GM19023 (cell line): Measurements from ENCODE around the gene PTP4A2.
"Not testable (repeated sequence)": the region's sequence is repeated elsewhere in the genome, so short reads cannot be mapped to it uniquely, and the experiment has no call there.

ENCODE experiments used
- ATAC-seq: cut with Tn5 transposase; IDR thresholded peaks from one replicate; pipeline ENCODE4 v1.9.1; 2021; ENCODE audit warnings: mild to moderate bottlenecking, moderate library complexity; ENCODE audit not compliant: unreplicated experiment

Gene PTP4A2

DNA sequence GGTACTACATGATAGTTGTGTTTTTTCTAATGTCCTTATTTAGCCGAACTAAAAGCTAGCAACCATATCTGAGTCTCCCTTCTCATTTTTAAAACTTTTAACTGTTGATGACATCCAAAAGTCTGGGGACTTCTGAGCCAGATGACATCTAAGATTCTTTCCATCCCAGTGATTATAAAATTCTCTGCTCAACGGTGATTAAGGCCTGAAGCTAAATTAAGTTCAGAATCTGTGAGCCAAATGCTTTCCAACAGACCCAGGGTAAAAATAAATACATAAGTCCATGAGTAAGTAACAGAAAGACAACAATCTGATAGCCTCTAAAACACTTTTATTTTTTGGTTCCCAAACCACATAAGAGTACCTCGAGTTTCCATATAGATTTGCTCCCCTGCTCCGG, 13.1 kb upstream of the PTP4A2 start:
- no peak for ATAC-seq

DNA sequence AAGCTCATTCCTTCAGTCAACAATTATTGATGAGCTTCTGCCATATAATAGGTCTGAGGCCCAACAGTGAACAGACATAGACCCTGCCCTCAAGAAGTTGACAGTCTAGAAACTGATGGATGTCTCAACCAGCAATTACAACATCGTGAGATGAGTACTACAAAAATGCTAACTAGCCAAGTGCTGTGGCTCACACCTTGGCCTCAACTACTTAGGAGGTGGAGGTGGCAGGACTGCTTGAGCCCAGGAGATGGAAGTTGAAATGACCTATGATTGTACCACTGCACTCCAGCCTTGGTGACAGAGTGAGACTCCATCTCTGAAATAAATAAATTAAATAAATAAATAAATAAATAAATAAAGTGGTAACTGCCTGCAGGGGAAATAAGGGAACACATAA, 11.7 kb upstream of the PTP4A2 start:
- ATAC-seq: no peak

DNA sequence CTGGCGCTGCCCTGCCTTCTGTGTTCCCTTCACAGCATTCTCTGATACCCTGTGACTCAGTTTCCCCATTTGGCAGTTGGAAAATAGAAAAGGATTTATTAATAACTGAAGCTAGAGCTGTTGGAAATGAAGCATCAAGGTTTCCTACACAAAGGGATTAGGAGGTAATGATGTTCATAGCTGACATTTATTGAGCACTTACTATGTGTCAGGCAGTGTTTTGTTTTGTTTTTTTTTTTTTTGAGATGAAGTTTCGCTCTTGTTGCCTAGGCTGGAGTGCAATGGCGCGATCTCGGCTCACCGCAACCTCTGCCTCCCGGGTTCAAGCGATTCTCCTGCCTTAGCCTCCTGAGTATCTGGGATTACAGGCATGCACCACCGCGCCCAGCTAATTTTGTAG, 7.5 kb upstream of the PTP4A2 start:
- not testable (repeated sequence) for ATAC-seq

DNA sequence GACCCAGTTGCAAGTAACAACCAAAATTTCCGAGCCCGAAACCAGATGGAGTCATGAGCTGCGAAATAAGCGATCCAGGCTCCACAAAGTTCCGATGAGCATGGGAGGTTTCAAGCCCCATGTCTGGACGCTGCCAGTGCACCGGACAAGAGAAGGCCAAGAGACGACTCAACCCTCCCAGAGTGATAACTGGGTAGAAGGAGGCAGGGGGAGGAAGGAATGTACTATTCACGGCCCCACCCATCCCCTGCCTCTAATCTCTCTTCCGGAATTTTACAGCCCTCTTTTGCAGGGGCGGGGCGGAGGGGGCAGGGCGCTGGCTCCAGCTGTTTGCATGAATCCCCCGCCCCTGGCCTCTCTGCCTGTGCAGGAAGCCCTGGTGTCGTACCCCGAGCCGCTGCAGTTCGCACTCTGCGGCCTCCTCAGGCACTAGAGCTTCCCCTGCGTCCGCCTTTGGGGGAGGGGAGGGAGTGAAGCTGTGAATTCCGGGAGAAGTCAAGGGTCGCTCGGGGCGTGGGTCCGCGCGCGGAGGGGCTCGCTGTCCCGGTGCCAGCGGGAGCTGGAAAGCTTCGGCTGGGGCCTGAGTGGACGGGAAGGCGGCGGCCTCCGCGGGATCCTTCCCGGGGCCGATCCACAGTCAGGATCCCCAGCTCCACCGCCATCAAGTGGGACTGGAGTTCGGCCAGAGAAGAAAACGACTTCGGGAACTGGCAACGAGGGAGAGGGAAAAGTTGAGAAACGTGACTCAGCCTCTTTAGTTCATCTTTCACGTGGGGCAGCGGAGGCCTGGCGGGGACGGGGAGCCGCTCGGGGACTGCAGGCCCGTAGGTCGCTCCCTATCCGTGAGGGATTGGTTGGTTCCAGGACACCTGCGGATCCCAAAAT, 6.3 kb upstream of the PTP4A2 start:
- peak; percentile 73 for ATAC-seq

DNA sequence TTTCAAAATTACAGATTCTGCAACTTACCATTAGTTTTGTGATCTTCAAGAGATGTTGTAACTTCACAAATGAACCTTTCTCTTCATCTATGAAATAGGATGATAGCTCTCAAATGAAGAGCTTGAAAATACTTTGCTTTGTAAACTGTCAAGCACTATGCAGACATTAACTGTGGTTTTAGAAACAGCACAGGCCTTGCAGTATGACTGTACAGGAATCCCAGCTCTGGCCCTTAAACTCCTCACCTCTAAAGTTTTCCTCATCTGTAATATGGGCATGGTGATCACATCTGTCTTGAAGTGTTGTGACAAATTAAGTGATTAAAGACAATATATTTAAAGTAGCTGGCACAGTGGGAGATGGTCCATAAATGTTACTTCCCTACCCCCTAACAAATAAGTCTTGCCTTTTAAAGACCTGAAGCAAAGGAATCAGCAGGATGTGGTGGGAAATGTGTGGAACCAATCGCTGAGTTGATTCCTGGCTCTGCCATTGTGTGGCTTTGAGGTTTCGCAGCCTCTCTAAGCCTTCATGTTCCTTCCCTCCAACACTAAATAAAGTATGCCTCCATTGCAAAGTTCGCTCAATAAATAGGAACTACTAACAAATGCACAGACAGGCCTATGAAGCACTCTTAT, 5.5 kb upstream of the PTP4A2 start:
- no peak for ATAC-seq

DNA sequence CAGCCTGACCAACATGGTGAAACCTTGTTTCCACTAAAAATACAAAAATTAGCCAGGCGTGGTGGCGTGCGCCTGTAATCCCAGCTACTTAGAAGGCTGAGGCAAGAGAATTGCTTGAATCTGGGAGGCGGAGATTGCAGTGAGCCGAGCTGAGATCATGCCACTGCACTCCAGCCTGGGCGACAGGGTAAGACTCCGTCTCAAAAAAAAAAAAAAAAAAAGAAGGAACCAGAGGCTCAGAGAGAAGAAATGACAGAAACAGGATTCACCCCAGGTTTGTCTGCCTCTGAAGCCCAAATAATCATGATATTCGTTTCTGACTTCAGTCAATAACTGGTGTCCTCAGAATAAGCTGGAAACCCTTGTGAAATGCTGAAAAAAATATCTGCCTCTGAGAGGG, 3.9 kb upstream of the PTP4A2 start:
- not testable (repeated sequence) for ATAC-seq

DNA sequence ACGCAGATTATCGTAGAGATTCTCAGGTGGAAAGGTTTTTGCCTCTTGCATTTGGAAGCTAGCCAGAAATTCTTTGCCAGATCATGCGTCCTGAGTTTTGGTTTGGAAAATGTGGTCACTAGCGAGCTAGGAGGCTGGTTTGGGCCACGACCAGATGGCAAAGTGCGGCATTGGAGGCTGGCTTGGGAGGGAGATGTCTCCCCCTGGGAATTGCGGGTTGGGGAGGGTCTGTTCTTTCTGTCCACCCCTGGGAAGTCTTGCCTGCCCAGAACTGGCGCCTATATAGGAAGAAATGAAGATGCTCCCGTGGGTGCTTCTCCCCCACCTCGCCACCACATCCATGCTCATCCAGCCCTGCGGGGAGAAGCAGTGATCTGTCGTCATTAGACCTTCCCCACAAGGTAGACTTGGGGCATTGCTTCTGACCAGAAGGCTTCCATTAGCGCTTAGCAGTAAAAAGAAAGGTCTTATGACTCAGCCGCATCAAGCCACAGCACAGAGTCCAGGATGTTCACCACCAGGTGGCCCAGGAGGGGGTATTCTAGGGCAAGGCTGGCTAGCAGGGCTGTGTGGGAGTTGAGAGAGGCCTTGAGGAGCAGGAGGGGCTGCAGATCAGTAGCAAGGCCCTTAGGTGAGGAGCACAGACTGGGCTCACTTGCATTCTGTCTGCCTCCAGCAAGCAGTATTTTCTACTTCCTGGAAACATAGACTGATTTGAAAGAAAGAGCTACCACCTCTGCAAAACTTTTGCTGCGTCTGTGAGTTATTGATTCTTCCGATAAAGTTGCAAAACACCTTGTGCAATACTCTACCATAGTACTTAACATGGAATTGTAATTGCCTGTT, 1.5 kb upstream of the PTP4A2 start:
- ATAC-seq: no peak

DNA sequence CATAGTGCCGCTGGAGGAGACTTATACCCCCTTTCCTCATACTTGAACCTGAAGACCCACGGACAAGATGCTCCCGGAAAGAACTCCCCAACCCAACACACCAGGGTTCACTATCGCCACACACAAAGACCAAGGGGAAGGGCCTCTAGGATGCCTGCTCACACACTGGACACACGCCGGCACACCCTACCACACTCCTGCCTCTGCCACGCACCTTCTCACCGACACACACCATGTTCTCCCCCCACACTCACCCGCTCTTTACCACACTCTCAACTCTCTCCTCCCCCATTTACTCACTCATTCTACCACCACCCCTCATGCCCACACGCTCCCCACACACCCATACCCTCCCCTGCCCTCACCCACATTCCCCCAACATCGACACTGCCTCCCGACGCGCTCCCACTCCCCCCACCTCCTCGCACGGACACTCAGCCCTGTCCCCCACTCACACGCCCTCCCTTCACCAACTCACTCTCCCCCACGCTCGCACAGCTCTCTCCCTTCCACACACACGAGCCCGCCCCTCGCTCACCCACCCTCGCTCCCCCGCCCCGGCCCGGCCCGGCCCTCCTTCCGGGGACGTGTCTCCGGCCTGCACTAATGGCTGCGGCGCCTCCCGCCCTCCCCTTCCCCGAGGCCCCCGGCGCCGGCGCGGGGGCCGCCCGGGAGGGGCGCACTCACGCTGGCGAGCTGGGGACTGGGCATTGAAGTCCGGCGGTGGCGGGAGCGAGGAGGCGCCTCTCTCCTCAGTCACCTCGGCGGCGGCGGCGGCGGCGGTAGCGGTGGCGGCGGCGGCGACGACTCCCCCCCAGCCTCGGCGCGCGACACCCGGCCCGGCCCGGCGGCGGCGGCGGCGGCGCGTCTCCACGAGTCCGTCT, 626 bp downstream of the PTP4A2 start:
- ATAC-seq: peak; percentile 39

DNA sequence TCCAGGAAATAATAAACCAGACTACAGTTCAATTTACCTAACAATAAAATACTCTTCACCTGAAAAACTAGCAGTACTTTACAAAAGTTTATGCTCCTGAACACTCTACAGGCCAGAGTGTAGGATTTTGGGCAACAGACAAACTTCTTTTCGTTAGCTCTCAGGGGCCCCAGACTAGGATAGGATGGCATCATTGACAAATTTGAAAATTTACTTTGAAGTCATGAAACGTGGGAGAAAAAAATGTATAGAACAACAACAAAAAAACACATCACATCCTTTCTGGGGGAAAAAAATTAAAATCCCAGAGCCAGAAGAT, 1.2 kb downstream of the PTP4A2 start:
- ATAC-seq: no peak

DNA sequence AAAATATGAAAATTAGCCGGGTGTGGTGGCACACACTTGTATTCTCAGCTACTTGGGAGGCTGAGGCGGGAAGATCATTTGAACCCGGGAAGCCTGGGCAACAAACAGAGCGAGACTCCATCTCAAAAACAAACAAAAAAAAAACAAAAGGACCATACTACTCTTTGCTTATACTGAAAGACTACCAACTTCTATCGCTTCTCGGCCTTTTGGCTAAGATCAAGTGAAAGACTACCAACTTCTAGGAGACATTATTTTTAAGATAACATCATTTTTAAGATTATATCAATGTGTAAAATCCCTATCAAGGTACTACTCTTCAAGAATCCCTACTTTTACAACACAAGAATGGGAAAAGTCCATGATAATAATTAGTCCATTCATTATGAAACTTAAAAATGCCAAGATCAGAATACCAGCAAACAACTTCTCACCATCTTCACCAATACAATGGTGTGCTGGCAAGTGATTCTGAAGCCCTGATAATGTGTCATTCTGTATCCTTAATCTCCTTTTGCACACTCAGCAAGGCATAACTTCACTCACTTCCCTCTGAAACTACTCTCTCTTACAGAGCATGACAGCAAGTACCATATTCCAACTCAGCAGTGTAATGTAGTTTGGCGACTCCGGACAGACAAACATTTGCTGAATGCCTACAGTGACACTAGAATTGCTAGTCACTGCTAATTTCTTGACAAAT, 1.7 kb downstream of the PTP4A2 start:
- ATAC-seq: no peak

DNA sequence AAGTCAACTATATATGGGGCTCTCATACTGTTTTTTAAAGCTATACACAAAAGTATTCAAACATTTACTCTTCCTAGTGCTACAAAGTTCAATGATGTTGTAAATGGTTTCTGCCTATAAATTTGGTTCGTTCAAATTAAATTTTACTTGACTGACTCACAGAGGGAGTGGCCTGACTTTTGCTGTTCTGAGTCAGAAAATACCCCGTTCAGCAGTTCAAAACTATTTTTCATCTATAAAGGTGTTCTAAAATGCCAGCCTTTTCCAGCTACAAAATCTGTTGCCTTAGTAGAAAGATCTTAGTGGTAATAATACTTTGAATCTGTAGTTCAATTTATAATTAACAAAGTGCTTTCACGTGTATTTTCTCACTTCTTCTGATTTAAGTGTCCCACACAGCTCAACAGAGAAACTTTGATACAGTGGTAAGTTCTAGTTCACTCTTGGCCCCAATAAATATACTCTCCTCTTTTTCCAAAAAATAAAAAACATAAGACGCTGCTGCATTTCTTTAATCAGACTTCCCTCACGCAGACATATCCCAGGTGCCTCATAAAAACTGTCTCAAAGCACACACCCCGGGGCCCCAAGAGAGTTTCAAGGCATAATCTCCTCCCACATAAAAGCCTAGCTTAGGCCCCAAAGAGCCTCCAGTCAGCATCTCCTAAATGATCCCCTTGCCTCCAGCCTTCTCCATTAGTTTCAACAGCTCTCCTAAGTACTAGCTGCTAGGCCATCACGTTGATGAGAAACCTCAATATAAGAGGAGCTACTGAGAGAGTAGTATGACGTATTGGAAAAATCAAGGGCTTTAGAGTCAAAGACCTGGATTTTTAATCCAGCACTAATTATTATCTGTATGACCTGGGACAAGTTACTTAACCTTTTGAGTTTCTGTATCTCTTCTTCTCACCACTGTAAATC, 3.2 kb downstream of the PTP4A2 start:
- ATAC-seq: no peak

DNA sequence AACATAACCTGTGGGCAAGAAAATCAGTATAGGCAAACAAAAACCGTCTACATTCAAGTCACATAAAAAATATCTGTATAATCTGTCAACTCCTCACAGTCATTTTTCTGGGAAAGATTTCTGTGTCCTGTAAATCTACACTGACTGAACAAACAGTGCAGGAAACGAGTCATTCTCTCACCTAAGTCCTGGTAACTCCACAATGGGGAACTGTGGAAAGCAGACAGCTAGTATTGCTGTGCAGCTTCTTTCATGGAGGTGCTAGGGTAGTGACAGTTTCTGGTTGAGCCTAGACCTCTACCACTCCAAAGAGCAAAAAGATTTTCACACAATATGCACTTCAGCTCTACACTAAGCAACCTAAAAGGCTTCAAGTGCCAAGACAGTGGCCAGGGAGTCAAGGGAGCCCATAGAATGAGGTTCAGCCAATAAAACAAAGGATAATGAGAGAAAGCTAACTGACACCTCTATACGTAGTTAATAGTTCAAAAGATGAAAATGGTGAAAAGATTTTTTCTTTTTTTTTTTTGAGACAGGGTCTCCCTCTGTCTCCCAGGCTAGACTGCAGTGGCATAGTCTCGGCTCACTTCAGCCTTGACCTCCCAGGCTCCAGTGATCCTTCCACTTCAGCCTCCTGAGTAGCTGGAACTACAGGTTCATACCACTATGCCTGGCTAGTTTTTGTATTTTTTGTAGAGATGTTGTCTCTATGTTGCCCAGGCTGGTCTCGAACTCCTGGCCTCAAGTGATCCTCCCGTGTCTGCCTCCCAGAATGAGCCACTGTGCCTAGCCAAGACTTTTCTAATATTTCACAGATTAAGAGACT, 5.5 kb downstream of the PTP4A2 start:
- ATAC-seq: no peak

DNA sequence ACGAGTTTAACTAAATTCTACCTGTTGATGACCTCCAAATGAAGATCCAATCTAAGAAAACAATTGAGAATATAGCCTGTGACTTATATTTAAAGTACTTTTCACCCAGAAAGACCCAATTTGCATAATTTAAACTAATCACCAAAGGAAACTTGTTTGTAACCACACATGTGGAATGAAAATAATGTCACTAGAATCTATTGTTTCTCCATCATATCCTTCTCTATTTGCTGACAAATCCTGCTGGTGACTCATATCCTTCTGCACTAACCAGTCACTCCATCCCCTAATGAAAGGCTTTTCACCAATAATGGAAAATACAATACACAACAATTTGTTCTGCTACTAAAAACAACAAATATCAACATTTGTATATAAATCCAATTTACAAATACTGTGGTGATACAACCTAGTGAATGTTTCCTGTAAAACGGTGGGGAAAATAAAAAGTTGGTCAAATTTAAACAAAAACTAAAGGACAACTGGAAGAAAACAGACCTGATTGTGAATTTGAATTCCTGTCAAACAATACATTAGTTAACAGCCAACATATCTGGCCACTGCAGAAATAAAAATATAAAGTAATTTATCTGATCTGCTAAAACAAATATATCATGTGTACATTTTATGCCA, 6.5 kb downstream of the PTP4A2 start:
- no peak for ATAC-seq

DNA sequence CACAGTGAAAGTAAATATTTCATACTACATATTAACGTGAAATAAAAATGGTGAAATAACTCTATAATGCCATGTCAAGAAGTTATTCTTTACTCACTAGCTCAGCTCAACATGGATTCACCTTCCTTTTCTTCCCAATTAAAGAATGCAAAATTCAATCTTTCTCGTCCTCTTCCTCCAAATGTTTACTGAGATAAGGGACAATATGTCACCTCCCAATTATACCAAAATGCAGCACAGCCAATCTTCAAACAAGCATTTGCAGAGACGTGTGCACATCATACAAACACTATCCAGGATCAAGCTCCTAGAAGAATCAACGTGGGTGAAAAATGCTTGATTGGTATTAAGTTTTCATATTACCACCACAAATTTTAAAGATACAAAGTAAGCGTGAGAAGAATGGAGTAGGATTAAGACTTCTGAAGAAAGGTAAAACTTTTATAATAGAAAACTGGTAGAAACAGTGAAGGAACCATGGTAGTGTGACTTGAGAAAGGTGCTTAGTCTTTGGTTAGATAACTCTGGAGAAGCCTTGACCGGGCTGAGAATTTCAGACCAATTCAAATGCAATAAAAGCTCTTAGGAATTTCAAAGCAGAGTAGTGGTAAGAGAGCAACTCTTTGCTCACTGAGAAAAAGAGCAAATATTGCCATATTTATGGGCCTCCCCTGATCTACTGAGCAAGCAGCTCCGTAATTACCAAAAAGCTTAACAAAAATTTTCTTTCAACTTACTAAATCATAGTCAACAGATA, 7.2 kb downstream of the PTP4A2 start:
- ATAC-seq: no peak

DNA sequence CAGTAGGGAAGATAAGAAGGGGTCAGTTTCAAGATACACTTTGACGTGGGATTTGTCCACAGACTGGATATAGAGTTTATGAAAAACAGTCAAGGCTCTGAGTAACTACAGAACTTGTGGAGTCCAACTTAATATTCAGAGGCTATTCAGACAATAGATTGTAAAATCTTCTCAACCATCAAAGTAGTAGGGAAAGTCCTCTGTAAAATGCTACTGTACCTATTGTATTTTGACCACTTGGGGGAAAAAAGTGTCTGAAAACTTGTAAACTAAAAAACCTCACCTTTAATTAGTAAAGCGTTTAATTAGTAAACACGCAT, 10.5 kb downstream of the PTP4A2 start:
- no peak for ATAC-seq

DNA sequence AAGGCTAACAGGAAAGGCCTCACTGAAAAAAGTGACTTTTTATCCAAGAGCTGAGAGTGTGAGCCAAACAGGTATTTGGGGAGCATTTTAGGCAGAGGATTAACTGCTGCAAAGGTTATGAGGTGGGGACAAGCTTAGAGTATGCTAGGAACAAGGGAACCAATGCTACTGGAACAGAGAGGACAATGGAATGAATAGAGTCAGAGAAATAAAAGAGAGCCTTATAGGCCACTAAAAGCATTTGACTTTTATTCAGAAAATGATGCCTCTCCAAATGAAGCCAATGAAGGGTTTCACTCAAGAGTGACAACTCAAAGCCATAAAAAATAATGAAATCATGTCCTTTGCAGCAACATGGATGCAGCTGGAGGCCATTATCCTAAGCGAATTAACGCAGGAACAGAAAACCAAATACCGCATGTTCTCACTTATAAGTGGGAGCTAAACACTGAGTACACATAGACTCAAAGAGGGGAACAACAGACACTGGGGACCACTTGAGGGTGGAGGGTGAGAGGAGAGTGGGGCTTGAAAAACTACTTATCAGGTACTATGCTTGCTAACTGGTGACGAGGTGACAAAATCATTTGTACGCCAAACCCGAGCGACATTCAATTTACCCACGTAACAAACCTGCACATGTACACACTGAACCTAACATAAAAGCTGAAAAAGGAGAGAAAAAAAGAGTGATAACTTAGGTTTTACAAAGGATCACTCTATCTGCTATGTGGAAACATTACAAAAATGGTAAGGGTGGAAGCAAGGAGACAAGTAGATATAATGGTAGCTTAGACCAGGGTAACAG, 11.1 kb downstream of the PTP4A2 start:
- ATAC-seq: no peak
